Hepatocyte (in vitro differentiated cells): ENCODE results near the gene HLA-DRB1. TPM values are rescaled to one million over a fixed set of nuclear protein-coding genes. Genes with fewer than 3 reads are reported as not detected.

Experiments
- DNase-seq: peaks from one replicate; pipeline ENCODE4 v3.0.0-alpha.2; 2016; ENCODE audit warnings: low spot score
- H2AFZ ChIP-seq: fragments of 200-600 bp; sonication (generic); 2 replicates; pipeline ENCODE4 v1.6.0; 2016; ENCODE audit warnings: antibody characterized with exemption, mild to moderate bottlenecking
- H3K27ac ChIP-seq: fragments of 200-600 bp; sonication (generic); 2 replicates; pipeline ENCODE4 v1.5.1; 2016; ENCODE audit warnings: mild to moderate bottlenecking
- H3K27me3 ChIP-seq: fragments of 200-600 bp; sonication (generic); 2 replicates; pipeline ENCODE4 v1.6.1; 2016
- H3K36me3 ChIP-seq: fragments of 200-600 bp; sonication (generic); replicated peaks from 2 replicates; pipeline ENCODE4 v1.5.1; 2016; ENCODE audit warnings: low read depth; ENCODE audit not compliant: insufficient read depth
- H3K4me1 ChIP-seq: fragments of 200-600 bp; sonication (generic); 2 replicates; pipeline ENCODE4 v1.5.1; 2016; ENCODE audit warnings: mild to moderate bottlenecking, moderate library complexity; ENCODE audit not compliant: insufficient read depth
- H3K4me2 ChIP-seq: fragments of 200-600 bp; sonication (generic); 2 replicates; pipeline ENCODE4 v1.6.0; 2016
- H3K4me3 ChIP-seq: fragments of 200-600 bp; sonication (generic); 2 replicates; pipeline ENCODE4 v1.5.1; 2016; ENCODE audit warnings: mild to moderate bottlenecking
- H3K79me2 ChIP-seq: fragments of 200-600 bp; sonication (generic); 2 replicates; pipeline ENCODE4 v1.6.0; 2017; ENCODE audit warnings: mild to moderate bottlenecking
- H3K9me2 ChIP-seq: fragments of 200-600 bp; sonication (generic); replicated peaks from 2 replicates; pipeline ENCODE4 v1.6.0; 2017; ENCODE audit warnings: mild to moderate bottlenecking; ENCODE audit not compliant: insufficient read depth
- H3K9me3 ChIP-seq: fragments of 200-600 bp; sonication (generic); 2 replicates; pipeline ENCODE4 v1.5.1; 2016; ENCODE audit warnings: low read depth, mild to moderate bottlenecking
- H4K20me1 ChIP-seq: fragments of 200-600 bp; sonication (generic); 2 replicates; pipeline ENCODE4 v1.6.0; 2016; ENCODE audit warnings: mild to moderate bottlenecking; ENCODE audit not compliant: insufficient read depth, poor library complexity, severe bottlenecking
- CTCF ChIP-seq: fragments of 200-600 bp; sonication (generic); IDR thresholded peaks from 2 replicates; pipeline ENCODE4 v1.5.1; 2016; ENCODE audit warnings: antibody characterized with exemption, mild to moderate bottlenecking; ENCODE audit not compliant: poor library complexity
- EZH2 ChIP-seq: fragments of 200-600 bp; sonication (generic); IDR thresholded peaks from 2 replicates; pipeline ENCODE4 v1.6.1; 2016; ENCODE audit warnings: antibody characterized with exemption, mild to moderate bottlenecking, borderline replicate concordance
- EZH2phosphoT487 ChIP-seq: fragments of 200-600 bp; sonication (generic); IDR thresholded peaks from one replicate; pipeline ENCODE4 v1.6.1; 2018; ENCODE audit warnings: antibody characterized with exemption, mild to moderate bottlenecking, low read depth, moderate library complexity; ENCODE audit not compliant: unreplicated experiment, severe bottlenecking
- WGBS: methylation state at CpG from one replicate; pipeline ENCODE4 v1.1.6; 2016; ENCODE audit warnings: low lambda C conversion rate; ENCODE audit errors: missing lambda C conversion rate; 5-methylcytosine and 5-hydroxymethylcytosine counted together
- polyA plus RNA-seq: library from polyadenylated mRNA; unstranded; fragments of >200 nt; fragmentation: Nextera tagmentation; extraction: Ambion mirVana; gene quantifications from 2 replicates; pipeline ENCODE4 v1.2.1, GENCODE V29; 2016
- total RNA-seq: library from RNA; depleted of rRNA; stranded (reverse); fragments of >200 nt; gene quantifications from 2 replicates; pipeline ENCODE4 v1.2.3, GENCODE V29; 2014

The HLA-DRB1 gene
- total and polyA plus RNA-seq, 2 experiments from 2014 or later = 59.1 to 72.9 TPM

GRCh38 chr6:32562940-32563339 lies 26.7 kb downstream of the HLA-DRB1 start:
- TF ChIP-seq CTCF = no peak
- TF ChIP-seq EZH2 = no peak
- TF ChIP-seq EZH2phosphoT487 = no peak
- H3K27ac ChIP-seq = peak overlapping the region; percentile 88
- no peaks in the 10 kb centered on the region for H3K9me3 ChIP-seq
- H3K4me3 ChIP-seq = no peak overlapping the region
- WGBS = 33% methylated on average over 2 of the region's 2 CpGs
- H3K27me3 ChIP-seq = no peaks in the 10 kb centered on the region
- H3K36me3 ChIP-seq = no peaks in the 10 kb centered on the region
- peaks cover 33% of the 10 kb centered on the region for H3K4me1 ChIP-seq
- no peaks in the 10 kb centered on the region for H3K79me2 ChIP-seq
- H3K4me2 ChIP-seq = peak overlapping the region; percentile 36
- peak; percentile 71 for DNase-seq
- no peaks in the 10 kb centered on the region for H4K20me1 ChIP-seq
- no peaks in the 10 kb centered on the region for H3K9me2 ChIP-seq
- H2AFZ ChIP-seq = no peak overlapping the region

GRCh38 chr6:32559747-32560146 lies 29.9 kb downstream of the HLA-DRB1 start:
- Histone ChIP-seq H3K9me2 (no peaks in the 10 kb centered on the region), H4K20me1 (no peaks in the 10 kb centered on the region), H3K79me2 (no peaks in the 10 kb centered on the region), H3K4me2 (no peak overlapping the region), H3K4me1 (peaks cover 33% of the 10 kb centered on the region), H3K9me3 (no peaks in the 10 kb centered on the region), H3K36me3 (no peaks in the 10 kb centered on the region), H3K27ac (peak overlapping the region; percentile 84), H2AFZ (no peak overlapping the region), H3K4me3 (no peak overlapping the region), H3K27me3 (no peaks in the 10 kb centered on the region)
- TF ChIP-seq EZH2phosphoT487 = no peak
- TF ChIP-seq EZH2 = no peak
- no peak for TF ChIP-seq CTCF
- 75% methylated on average over 7 of the region's 7 CpGs for WGBS
- no peak for DNase-seq

- Histone ChIP-seq H4K20me1 (no peaks in the 10 kb centered on the region), H3K4me2 (no peak overlapping the region), H3K4me1 (peaks cover 23% of the 10 kb centered on the region), H2AFZ (no peak overlapping the region), H3K9me2 (no peaks in the 10 kb centered on the region), H3K27ac (no peak overlapping the region), H3K9me3 (no peaks in the 10 kb centered on the region), H3K27me3 (no peaks in the 10 kb centered on the region), H3K79me2 (no peaks in the 10 kb centered on the region), H3K4me3 (no peak overlapping the region), H3K36me3 (no peaks in the 10 kb centered on the region)
- no peak for DNase-seq
- 72% methylated on average over 13 of the region's 13 CpGs for WGBS
- no peak for TF ChIP-seq EZH2phosphoT487
- TF ChIP-seq EZH2 = no peak
- TF ChIP-seq CTCF = no peak
Measured at GRCh38 chr6:32558426-32559057, 31.1 kb downstream of the HLA-DRB1 start.
